Kidney (tissue), 14 donors: ENCODE data around the gene TRAPPC2B. TPM values are rescaled to one million over a fixed set of nuclear protein-coding genes. Genes with fewer than 3 reads are reported as not detected.

Experiments used
- DNase-seq, 5 donors: peaks; one replicate each; pipeline ENCODE4 v3.0.0-alpha.2; 2013 to 2020
- FAIRE-seq: peaks from 2 replicates; lab custom pipeline; 2012; peaks lifted over from hg19 to GRCh38; lab: Jason Lieb, UNC
- H3K27ac ChIP-seq, 2 donors: one replicate each; pipeline ENCODE4 v1.7.0; 2013; ENCODE audit warnings: low read depth in 2 of 2, low read length in 2 of 2, inconsistent platforms in 1 of 2
- H3K27me3 ChIP-seq: one replicate; pipeline ENCODE4 v1.7.1; 2013; ENCODE audit warnings: low read length, inconsistent platforms; ENCODE audit not compliant: control insufficient read depth, insufficient read depth
- H3K36me3 ChIP-seq, 3 donors: one replicate each; pipeline versions ENCODE4 v1.7.0 to v1.7.1; 2013; ENCODE audit warnings: low read length in 3 of 3, control low read depth in 1 of 3, inconsistent platforms in 1 of 3; ENCODE audit not compliant: insufficient read depth in 3 of 3, control insufficient read depth in 2 of 3
- H3K4me1 ChIP-seq, 3 donors: one replicate each; pipeline versions ENCODE4 v1.7.0 to v1.7.1; 2013; ENCODE audit warnings: low read length in 3 of 3, inconsistent platforms in 1 of 3, low read depth in 1 of 3; ENCODE audit not compliant: control insufficient read depth in 2 of 3, insufficient read depth in 2 of 3
- H3K4me3 ChIP-seq, 3 donors: one replicate each; pipeline versions ENCODE4 v1.7.0 to v1.8.1; 2013; ENCODE audit warnings: low read length in 3 of 3, control low read depth in 1 of 3, inconsistent platforms in 1 of 3
- H3K9ac ChIP-seq, 3 donors: one replicate each; pipeline versions ENCODE4 v1.7.0 to v1.7.1; 2013; ENCODE audit warnings: low read length in 3 of 3, control low read depth in 1 of 3, inconsistent platforms in 1 of 3
- H3K9me3 ChIP-seq, 3 donors: one replicate each; pipeline versions ENCODE4 v1.7.0 to v1.7.1; 2013; ENCODE audit warnings: low read length in 3 of 3, control low read depth in 1 of 3, inconsistent platforms in 1 of 3; ENCODE audit not compliant: control insufficient read depth in 2 of 3, insufficient read depth in 1 of 3
- CTCF ChIP-seq: IDR thresholded peaks from 3 replicates; pipeline ENCODE4 v1.5.1; 2012; ENCODE audit warnings: mild to moderate bottlenecking, moderate library complexity, borderline replicate concordance; ENCODE audit not compliant: insufficient read depth; ENCODE audit errors: extremely low read depth
- intact Hi-C: fragments of 100-400 bp; cut with DNase I; formaldehyde crosslinking; loops from one replicate; pipeline ENCODE4 v1.11.1; 2022
- polyA plus RNA-seq: library from polyadenylated mRNA; stranded (reverse); fragments of 350-450 nt; fragmentation: Illumina TruSeq; extraction: RNeasy Lipid Tissue Mini Kit (QIAGEN cat#74804); gene quantifications from one replicate; pipeline ENCODE4 v1.2.3, GENCODE V29; 2014; ENCODE audit warnings: low read depth, low replicate concordance; ENCODE audit not compliant: insufficient read depth
- total RNA-seq: library from RNA; stranded (reverse); fragmentation: NEBNext Ultra II Directional; extraction: Animal tissue kit (Norgen Biotek cat#: 25700); gene quantifications from one replicate; pipeline ENCODE4 v1.2.1, GENCODE V29; 2021
- donor health status: control.
- donor health status: control.
- donor health status: control.
- donor health status: control.
- donor health status: control.
- donor health status: DM: yes; HTN: yes; CAD: no.
- donor health status: Normal renal cell carcinoma (clear cell type).

TRAPPC2B gene
- total and polyA plus RNA-seq, 2 donors from 2014 or later = 9.4 to 22.0 TPM

- Histone ChIP-seq H3K9ac (no peak overlapping the region), H3K36me3 (peaks cover 8 to 24% (median 17%) of the 10 kb centered on the region in 3 donors), H3K9me3 (peaks cover 0 to 19% (median 13%) of the 10 kb centered on the region in 3 donors), H3K4me1 (no peaks in the 10 kb centered on the region), H3K27me3 (no peaks in the 10 kb centered on the region), H3K4me3 (no peak overlapping the region), H3K27ac (no peak overlapping the region)
- DNase-seq = no peak
- TF ChIP-seq CTCF = no peak
- intact Hi-C loops = no loop called here
- FAIRE-seq = no peak
These were observed 14.3 kb downstream of the TRAPPC2B start for GRCh38 chr19:57377498-57378146.

GRCh38 chr19:57380923-57381322, 17.6 kb downstream of the TRAPPC2B start:
- Histone ChIP-seq H3K36me3 (peaks cover 8 to 17% (median 9%) of the 10 kb centered on the region in 3 donors), H3K4me1 (no peaks in the 10 kb centered on the region), H3K9ac (no peak overlapping the region), H3K4me3 (no peak overlapping the region), H3K27ac (no peak overlapping the region), H3K9me3 (peaks cover 0 to 19% (median 13%) of the 10 kb centered on the region in 3 donors), H3K27me3 (no peaks in the 10 kb centered on the region)
- FAIRE-seq (no peak), DNase-seq (no peak)
- intact Hi-C loops = no loop called here
- no peak for TF ChIP-seq CTCF

- Histone ChIP-seq H3K27me3 (no peaks in the 10 kb centered on the region), H3K4me3 (no peak overlapping the region), H3K9me3 (peaks cover 0 to 6% (median 6%) of the 10 kb centered on the region in 3 donors), H3K9ac (no peak overlapping the region), H3K36me3 (peaks cover 0 to 4% (median 2%) of the 10 kb centered on the region in 3 donors), H3K27ac (no peak overlapping the region), H3K4me1 (no peaks in the 10 kb centered on the region)
- intact Hi-C loops = no loop called here
- no peak for TF ChIP-seq CTCF
- DNase-seq = no peak
- FAIRE-seq = no peak
These were observed 19.6 kb downstream of the TRAPPC2B start for GRCh38 chr19:57382806-57383488.
